Measurements from ENCODE around the gene ATRNL1. TPM values are rescaled to one million over a fixed set of nuclear protein-coding genes. Genes with fewer than 3 reads are reported as not detected.

ATRNL1 gene
- polyA plus RNA-seq, 1 donor from 2014 or later = 47.8 TPM

DNA sequence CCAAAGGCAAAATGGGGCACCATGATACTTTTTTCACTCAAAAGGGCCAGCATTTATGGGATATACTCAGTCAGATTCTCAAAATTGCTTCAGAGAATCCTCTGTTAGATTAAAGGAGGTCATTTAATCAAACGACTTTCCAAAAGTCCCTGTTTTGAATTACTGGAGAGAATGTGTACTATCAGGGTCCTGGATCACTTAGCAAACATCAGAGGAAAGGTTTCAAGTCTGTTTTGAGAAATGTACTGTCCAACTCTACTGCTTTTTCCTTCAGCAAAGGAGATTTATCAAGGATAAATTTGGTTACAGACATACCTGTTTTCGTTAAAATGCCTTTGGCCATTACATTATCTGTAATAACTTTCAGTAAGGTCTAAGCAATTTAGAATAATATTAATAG, 838.9 kb downstream of the ATRNL1 start:
- Histone ChIP-seq H4K20me1 (ENCODE audit: insufficient read depth) (no peaks in the 10 kb centered on the region), H3F3A (ENCODE audit: insufficient read depth, low read length, poor library complexity, severe bottlenecking) (no peaks in the 10 kb centered on the region), H3K9me3 (ENCODE audit: low read length) (no peaks in the 10 kb centered on the region), H3K27me3 (ENCODE audit: insufficient read depth, low read depth, low read length) (no peaks in the 10 kb centered on the region), H3K79me2 (replicated peaks; ENCODE audit: insufficient read depth, low read length) (no peaks in the 10 kb centered on the region), H3K36me3 (ENCODE audit: insufficient read depth, low read length) (no peaks in the 10 kb centered on the region), H2AFZ (ENCODE audit: low read depth, low read length) (no peak overlapping the region), H3K9me2 (ENCODE audit: insufficient read depth, low read length) (no peaks in the 10 kb centered on the region), H3K9ac (ENCODE audit: low read length) (no peak overlapping the region), H3K27ac (ENCODE audit: low read length) (no peak overlapping the region), H3K4me2 (ENCODE audit: low read length) (no peak overlapping the region), H3K4me3 (ENCODE audit: low read length) (no peak overlapping the region)
- TF ChIP-seq EP300 (conservative IDR thresholded peaks at IDR 0.05; ENCODE audit: poor library complexity, severe bottlenecking) (no peak), MXI1 (conservative IDR thresholded peaks at IDR 0.05; ENCODE audit: poor library complexity, severe bottlenecking) (no peak), EZH2 (IDR thresholded peaks at IDR 0.05; ENCODE audit: borderline replicate concordance, insufficient read depth, low read length, poor library complexity, severe bottlenecking) (no peak), POLR2AphosphoS5 (IDR thresholded peaks at IDR 0.05) (no peak), SMC3 (conservative IDR thresholded peaks at IDR 0.05; ENCODE audit: poor library complexity) (no peak), TAF1 (IDR thresholded peaks at IDR 0.05; ENCODE audit: low read depth) (no peak), RAD21 (conservative IDR thresholded peaks at IDR 0.05) (no peak)
- TF ChIP-seq, protein P1, sequence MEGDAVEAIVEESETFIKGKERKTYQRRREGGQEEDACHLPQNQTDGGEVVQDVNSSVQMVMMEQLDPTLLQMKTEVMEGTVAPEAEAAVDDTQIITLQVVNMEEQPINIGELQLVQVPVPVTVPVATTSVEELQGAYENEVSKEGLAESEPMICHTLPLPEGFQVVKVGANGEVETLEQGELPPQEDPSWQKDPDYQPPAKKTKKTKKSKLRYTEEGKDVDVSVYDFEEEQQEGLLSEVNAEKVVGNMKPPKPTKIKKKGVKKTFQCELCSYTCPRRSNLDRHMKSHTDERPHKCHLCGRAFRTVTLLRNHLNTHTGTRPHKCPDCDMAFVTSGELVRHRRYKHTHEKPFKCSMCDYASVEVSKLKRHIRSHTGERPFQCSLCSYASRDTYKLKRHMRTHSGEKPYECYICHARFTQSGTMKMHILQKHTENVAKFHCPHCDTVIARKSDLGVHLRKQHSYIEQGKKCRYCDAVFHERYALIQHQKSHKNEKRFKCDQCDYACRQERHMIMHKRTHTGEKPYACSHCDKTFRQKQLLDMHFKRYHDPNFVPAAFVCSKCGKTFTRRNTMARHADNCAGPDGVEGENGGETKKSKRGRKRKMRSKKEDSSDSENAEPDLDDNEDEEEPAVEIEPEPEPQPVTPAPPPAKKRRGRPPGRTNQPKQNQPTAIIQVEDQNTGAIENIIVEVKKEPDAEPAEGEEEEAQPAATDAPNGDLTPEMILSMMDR (IDR thresholded peaks at IDR 0.05; ENCODE audit: poor library complexity, severe bottlenecking) = no peak
- TF ChIP-seq, protein P2, sequence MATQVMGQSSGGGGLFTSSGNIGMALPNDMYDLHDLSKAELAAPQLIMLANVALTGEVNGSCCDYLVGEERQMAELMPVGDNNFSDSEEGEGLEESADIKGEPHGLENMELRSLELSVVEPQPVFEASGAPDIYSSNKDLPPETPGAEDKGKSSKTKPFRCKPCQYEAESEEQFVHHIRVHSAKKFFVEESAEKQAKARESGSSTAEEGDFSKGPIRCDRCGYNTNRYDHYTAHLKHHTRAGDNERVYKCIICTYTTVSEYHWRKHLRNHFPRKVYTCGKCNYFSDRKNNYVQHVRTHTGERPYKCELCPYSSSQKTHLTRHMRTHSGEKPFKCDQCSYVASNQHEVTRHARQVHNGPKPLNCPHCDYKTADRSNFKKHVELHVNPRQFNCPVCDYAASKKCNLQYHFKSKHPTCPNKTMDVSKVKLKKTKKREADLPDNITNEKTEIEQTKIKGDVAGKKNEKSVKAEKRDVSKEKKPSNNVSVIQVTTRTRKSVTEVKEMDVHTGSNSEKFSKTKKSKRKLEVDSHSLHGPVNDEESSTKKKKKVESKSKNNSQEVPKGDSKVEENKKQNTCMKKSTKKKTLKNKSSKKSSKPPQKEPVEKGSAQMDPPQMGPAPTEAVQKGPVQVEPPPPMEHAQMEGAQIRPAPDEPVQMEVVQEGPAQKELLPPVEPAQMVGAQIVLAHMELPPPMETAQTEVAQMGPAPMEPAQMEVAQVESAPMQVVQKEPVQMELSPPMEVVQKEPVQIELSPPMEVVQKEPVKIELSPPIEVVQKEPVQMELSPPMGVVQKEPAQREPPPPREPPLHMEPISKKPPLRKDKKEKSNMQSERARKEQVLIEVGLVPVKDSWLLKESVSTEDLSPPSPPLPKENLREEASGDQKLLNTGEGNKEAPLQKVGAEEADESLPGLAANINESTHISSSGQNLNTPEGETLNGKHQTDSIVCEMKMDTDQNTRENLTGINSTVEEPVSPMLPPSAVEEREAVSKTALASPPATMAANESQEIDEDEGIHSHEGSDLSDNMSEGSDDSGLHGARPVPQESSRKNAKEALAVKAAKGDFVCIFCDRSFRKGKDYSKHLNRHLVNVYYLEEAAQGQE (IDR thresholded peaks at IDR 0.05; ENCODE audit: borderline replicate concordance) = no peak

DNA sequence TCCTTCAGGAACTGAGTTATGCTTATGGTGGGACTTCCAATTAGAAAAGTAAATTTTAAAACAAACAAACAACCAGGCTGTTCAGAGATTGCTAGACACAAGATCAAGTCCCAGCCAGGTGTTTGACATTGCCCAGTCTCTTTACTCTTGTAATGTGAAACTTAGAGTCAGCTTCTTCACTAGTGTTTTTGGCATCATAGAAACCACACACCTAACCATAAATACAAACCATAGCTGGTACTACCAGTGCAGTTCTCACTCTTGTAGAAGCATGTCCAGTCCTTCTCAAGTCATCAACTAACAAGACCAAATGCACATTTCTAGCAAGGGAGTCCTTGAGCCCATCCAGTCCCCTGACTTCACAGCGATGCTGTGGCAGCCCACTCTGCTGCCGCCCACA, 839.9 kb downstream of the ATRNL1 start:
- no peaks in the 10 kb centered on the region for H3K79me2 ChIP-seq (replicated peaks; ENCODE audit: insufficient read depth, low read length)
- no peak overlapping the region for H3K9ac ChIP-seq (ENCODE audit: low read length)
- TF ChIP-seq RAD21 (conservative IDR thresholded peaks at IDR 0.05) (no peak), MXI1 (conservative IDR thresholded peaks at IDR 0.05; ENCODE audit: poor library complexity, severe bottlenecking) (no peak), EP300 (conservative IDR thresholded peaks at IDR 0.05; ENCODE audit: poor library complexity, severe bottlenecking) (no peak), EZH2 (IDR thresholded peaks at IDR 0.05; ENCODE audit: borderline replicate concordance, insufficient read depth, low read length, poor library complexity, severe bottlenecking) (no peak), TAF1 (IDR thresholded peaks at IDR 0.05; ENCODE audit: low read depth) (no peak), POLR2AphosphoS5 (IDR thresholded peaks at IDR 0.05) (no peak)
- TF ChIP-seq, protein P2 (IDR thresholded peaks at IDR 0.05; ENCODE audit: borderline replicate concordance) = no peak
- TF ChIP-seq, protein P1 (IDR thresholded peaks at IDR 0.05; ENCODE audit: poor library complexity, severe bottlenecking) = no peak
- H4K20me1 ChIP-seq (ENCODE audit: insufficient read depth) = no peaks in the 10 kb centered on the region
- no peak overlapping the region for H3K27ac ChIP-seq (ENCODE audit: low read length)
- H3K9me3 ChIP-seq (ENCODE audit: low read length) = no peaks in the 10 kb centered on the region
- H3K9me2 ChIP-seq (ENCODE audit: insufficient read depth, low read length) = no peaks in the 10 kb centered on the region
- H3F3A ChIP-seq (ENCODE audit: insufficient read depth, low read length, poor library complexity, severe bottlenecking) = no peaks in the 10 kb centered on the region
- no peaks in the 10 kb centered on the region for H3K36me3 ChIP-seq (ENCODE audit: insufficient read depth, low read length)
- H2AFZ ChIP-seq (ENCODE audit: low read depth, low read length) = no peak overlapping the region
- no peak overlapping the region for H3K4me2 ChIP-seq (ENCODE audit: low read length)
- no peaks in the 10 kb centered on the region for H3K27me3 ChIP-seq (ENCODE audit: insufficient read depth, low read depth, low read length)
- H3K4me3 ChIP-seq (ENCODE audit: low read length) = no peak overlapping the region
